Right atrium auricular region (tissue), 2 donors: ENCODE measurements around the gene NSMCE4A. TPM values are rescaled to one million over a fixed set of nuclear protein-coding genes. Genes with fewer than 3 reads are reported as not detected.
A peak's percentile ranks its signal among the peaks of the same experiment; 100 is the strongest.

ENCODE experiments used
- DNase-seq: peaks from one replicate; pipeline ENCODE4 v3.0.0-alpha.2; 2019; ENCODE audit warnings: low spot score
- H3K27ac ChIP-seq, 2 donors: fragments of 200-600 bp; sonication (generic); 1 replicate in 1 of 2; 2 replicates in 1 of 2; pipeline ENCODE4 v1.5.1; 2016 to 2019
- H3K27me3 ChIP-seq, 2 donors: fragments of 200-600 bp; sonication (generic); one replicate each; pipeline versions ENCODE4 v1.5.1 to v1.6.0; 2017 to 2019
- H3K36me3 ChIP-seq: fragments of 200-600 bp; sonication (generic); one replicate; pipeline ENCODE4 v1.5.1; 2016
- H3K4me1 ChIP-seq, 2 donors: fragments of 200-600 bp; sonication (generic); one replicate each; pipeline versions ENCODE4 v1.5.1 to v1.6.0; 2017 to 2019
- H3K4me3 ChIP-seq, 2 donors: fragments of 200-600 bp; sonication (generic); 1 replicate in 1 of 2; 2 replicates in 1 of 2; pipeline ENCODE4 v1.5.1; 2017 to 2019; ENCODE audit warnings: mild to moderate bottlenecking in 1 of 2, moderate library complexity in 1 of 2
- H3K9me3 ChIP-seq, 2 donors: fragments of 200-600 bp; sonication (generic); one replicate each; pipeline ENCODE4 v1.5.1; 2019
- CTCF ChIP-seq, 2 donors: fragments of 200-600 bp; sonication (generic); IDR thresholded peaks; one replicate each; pipeline ENCODE4 v1.5.1; 2019; ENCODE audit warnings: antibody characterized with exemption in 2 of 2
- total RNA-seq, 2 donors: library from RNA; depleted of rRNA; stranded (reverse); fragments of >200 nt; gene quantifications; one replicate each; pipeline ENCODE4 v1.1.0, GENCODE V29; 2016

NSMCE4A gene
- total RNA-seq, 2 donors from 2014 or later, result 34.2 to 34.9 TPM

DNA sequence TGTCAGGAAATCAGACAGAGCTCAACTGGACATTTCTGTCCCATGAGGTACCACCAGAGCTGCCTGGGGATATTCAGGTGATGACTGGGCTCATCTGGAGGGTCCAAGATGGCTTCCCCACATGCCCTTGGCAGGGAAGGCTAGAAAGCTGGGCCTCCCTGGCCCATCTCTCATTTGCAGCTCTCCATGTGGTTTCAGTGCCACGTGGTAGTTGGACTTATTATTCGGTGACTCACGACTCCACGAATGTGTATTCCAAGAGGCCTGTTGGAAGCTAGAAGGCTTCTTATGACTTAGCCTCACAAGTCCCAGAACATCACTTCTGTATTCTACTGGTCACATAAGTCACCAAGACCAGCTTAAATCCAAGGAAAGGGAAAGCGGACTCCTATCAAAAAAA, 22.8 kb downstream of the NSMCE4A start:
- H3K36me3 ChIP-seq, result peaks cover 17% of the 10 kb centered on the region
- no peaks in the 10 kb centered on the region for H3K27me3 ChIP-seq

GRCh38 chr10:121949451-121949850, 25.6 kb downstream of the NSMCE4A start:
- Histone ChIP-seq H3K27me3 (no peaks in the 10 kb centered on the region), H3K4me3 (no peak overlapping the region), H3K4me1 (no peaks in the 10 kb centered on the region), H3K9me3 (no peaks in the 10 kb centered on the region), H3K27ac (no peak overlapping the region), H3K36me3 (no peaks in the 10 kb centered on the region)
- no peak for DNase-seq
- TF ChIP-seq CTCF (IDR thresholded peaks at IDR 0.05), result no peak

More for the DNA sequence above, 22.8 kb downstream of the NSMCE4A start:
- Histone ChIP-seq H3K4me3 (no peak overlapping the region), H3K4me1 (no peaks in the 10 kb centered on the region), H3K27ac (no peak overlapping the region), H3K9me3 (no peaks in the 10 kb centered on the region)
- TF ChIP-seq CTCF (IDR thresholded peaks at IDR 0.05), result no peak
- no peak for DNase-seq

- no peaks in the 10 kb centered on the region for H3K9me3 ChIP-seq
- H3K4me1 ChIP-seq, result no peaks in the 10 kb centered on the region
- H3K4me3 ChIP-seq, result no peak overlapping the region
- TF ChIP-seq CTCF (IDR thresholded peaks at IDR 0.05), result no peak
- H3K27me3 ChIP-seq, result no peaks in the 10 kb centered on the region
- H3K36me3 ChIP-seq, result no peaks in the 10 kb centered on the region
- H3K27ac ChIP-seq, result no peak overlapping the region
- DNase-seq, result no peak
Measured at GRCh38 chr10:121949049-121949448, 26.0 kb downstream of the NSMCE4A start.

DNA sequence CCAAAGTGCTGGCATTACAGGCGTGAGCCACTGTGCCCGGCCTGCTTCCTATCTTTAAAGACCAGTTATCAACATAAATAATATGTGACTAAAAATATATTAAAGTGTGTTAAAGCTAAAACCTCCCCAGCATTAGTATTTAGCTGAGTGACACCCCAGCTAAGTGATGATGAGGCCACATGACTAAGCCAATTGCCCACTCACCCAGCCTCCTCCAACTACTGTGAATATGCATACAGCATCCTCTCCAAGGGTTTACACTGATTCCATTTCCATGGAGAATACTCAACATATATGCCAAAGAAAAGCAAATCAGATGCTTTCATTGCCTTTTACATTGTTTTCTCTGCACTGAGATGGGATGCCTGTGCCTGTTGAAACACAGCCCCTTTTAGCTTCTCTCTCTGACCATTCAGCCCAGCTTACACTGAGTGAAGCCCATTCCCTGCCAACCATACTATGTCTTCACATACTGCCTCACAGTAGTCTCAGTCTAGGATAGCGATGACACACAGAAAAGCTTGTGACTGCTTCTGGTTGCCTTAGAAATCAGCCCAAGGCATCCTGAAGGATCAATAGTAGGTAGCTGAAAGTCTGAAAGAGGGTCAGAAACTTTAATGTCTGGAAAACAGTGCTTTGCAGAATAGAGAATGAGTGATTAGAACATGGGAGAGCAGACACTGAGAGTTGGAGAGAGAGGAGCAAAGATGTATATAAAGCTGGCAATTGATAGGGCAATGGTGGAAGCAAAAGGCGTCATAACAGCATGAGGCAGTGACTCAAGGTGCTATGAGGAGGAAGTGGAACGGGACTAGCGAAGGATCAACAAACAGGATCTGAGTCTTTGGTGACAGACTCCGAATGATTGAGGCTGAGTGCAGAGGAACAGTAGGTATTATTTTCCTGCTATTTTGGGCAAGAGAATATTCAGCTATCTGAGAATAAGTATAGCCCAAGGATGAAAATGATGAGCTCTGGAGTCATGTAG, 27.4 kb downstream of the NSMCE4A start:
- Histone ChIP-seq H3K36me3 (no peaks in the 10 kb centered on the region), H3K9me3 (no peaks in the 10 kb centered on the region), H3K4me3 (no peak overlapping the region), H3K4me1 (no peaks in the 10 kb centered on the region), H3K27ac (no peak overlapping the region), H3K27me3 (no peaks in the 10 kb centered on the region)
- no peak for TF ChIP-seq CTCF (IDR thresholded peaks at IDR 0.05)
- DNase-seq, result no peak

DNA sequence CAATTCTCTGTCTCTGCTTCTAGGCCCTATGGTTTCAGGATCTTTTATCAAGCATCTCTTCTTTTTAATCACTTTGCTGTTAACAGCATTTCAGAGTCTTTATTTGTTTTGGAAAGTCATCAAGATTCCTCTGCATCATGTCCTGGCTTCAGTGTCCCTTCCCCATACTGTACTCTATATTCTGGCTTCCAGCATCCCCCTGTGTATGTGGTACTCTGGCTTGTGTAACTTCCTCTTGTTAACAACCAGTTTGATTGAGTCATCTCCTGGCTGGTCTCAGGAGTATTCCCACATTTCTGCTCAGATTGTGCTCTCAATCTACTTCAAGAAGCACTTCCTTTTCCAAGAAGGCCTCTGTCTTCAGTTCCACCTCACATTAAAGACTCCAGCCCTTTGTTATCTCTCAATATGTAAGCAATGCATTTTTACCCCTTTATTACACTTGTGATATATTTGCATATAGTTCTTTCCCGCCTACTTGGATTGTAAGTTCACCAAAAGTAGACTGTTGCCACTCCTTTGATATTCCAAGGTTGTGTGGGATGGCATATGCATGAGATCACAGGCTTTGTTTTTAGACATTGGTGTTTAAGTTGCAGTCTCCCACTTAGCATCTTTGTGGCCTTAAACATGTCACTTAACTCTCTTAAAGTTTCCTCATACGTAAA, 32.1 kb downstream of the NSMCE4A start:
- H3K4me3 ChIP-seq, result no peak overlapping the region
- TF ChIP-seq CTCF (IDR thresholded peaks at IDR 0.05), result no peak
- H3K36me3 ChIP-seq, result no peaks in the 10 kb centered on the region
- H3K4me1 ChIP-seq, result no peaks in the 10 kb centered on the region
- H3K27me3 ChIP-seq, result no peaks in the 10 kb centered on the region
- no peaks in the 10 kb centered on the region for H3K9me3 ChIP-seq
- no peak for DNase-seq
- H3K27ac ChIP-seq, result peak overlapping the region in 1 of 2 donors; percentile 8
